ENCODE measurements around the gene DACH1. TPM values are rescaled to one million over a fixed set of nuclear protein-coding genes. Genes with fewer than 3 reads are reported as not detected.

DACH1 gene
- total and polyA plus RNA-seq, 2 of the 13 experiments (the other 11 are each of a cell fraction or from before 2014, with no cell fraction given) = not detected

GRCh38 chr13:71871844-71872243, 4.8 kb upstream of the DACH1 start:
- no peak for TF ChIP-seq ZNF253 (CRISPR knock-in tag; IDR thresholded peaks at IDR 0.05; ENCODE audit: borderline replicate concordance)
- TF ChIP-seq TBX2 (CRISPR knock-in tag; IDR thresholded peaks at IDR 0.05; ENCODE audit: borderline replicate concordance) = no peak
- no peak for TF ChIP-seq NFE2L2 (IDR thresholded peaks at IDR 0.05; ENCODE audit: low read length)
- no peak for TF ChIP-seq ZFP37 (CRISPR knock-in tag; IDR thresholded peaks at IDR 0.05; ENCODE audit: borderline replicate concordance)
- TF ChIP-seq NFE2 (CRISPR knock-in tag; IDR thresholded peaks at IDR 0.05) = no peak
- no peak for TF ChIP-seq HOXD1 (CRISPR knock-in tag; IDR thresholded peaks at IDR 0.05)
- no peak for TF ChIP-seq TBL1XR1 (IDR thresholded peaks at IDR 0.05; ENCODE audit: borderline replicate concordance, low read length, partially characterized antibody)
- TF ChIP-seq, protein P1, sequence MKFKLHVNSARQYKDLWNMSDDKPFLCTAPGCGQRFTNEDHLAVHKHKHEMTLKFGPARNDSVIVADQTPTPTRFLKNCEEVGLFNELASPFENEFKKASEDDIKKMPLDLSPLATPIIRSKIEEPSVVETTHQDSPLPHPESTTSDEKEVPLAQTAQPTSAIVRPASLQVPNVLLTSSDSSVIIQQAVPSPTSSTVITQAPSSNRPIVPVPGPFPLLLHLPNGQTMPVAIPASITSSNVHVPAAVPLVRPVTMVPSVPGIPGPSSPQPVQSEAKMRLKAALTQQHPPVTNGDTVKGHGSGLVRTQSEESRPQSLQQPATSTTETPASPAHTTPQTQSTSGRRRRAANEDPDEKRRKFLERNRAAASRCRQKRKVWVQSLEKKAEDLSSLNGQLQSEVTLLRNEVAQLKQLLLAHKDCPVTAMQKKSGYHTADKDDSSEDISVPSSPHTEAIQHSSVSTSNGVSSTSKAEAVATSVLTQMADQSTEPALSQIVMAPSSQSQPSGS (CRISPR knock-in tag; IDR thresholded peaks at IDR 0.05) = no peak
- no peak for TF ChIP-seq SP2 (CRISPR knock-in tag; IDR thresholded peaks at IDR 0.05)
- no peak for TF ChIP-seq ZNF75D (CRISPR knock-in tag; IDR thresholded peaks at IDR 0.05; ENCODE audit: borderline replicate concordance)
- TF ChIP-seq MED1 (CRISPR knock-in tag; IDR thresholded peaks at IDR 0.05) = no peak
- ATAC-seq = no peak
- DNase-seq (ENCODE audit: low spot score) = no peak
- intact Hi-C loops (cut with micrococcal nuclease; ENCODE audit: unreplicated experiment) (no loop called here), in situ Hi-C loops (cut with HindIII; ENCODE audit: extremely low pct_ligation_motif_present, low pct_unique_long_range_greater_than_20kb) (no loop called here)
- Histone ChIP-seq H3K4me2 (ENCODE audit: low read depth, low read length) (no peak overlapping the region), H3K79me2 (ENCODE audit: insufficient read depth, low read length) (no peaks in the 10 kb centered on the region), H3K9ac (ENCODE audit: insufficient read depth, low read depth, low read length) (no peak overlapping the region), H2AFZ (ENCODE audit: low read length) (no peak overlapping the region), H3K4me1 (ENCODE audit: insufficient read depth, low read length) (0 out of 2 replicates have a peak, but pooled peaks cover 4% of the 10 kb centered on the region), H3K4me3 (replicated peaks in 1 of 3; ENCODE audit: insufficient read depth in 1 of 3, low read depth in 2 of 3, low read length in 3 of 3) (no peak overlapping the region), H3K9me3 (ENCODE audit: low read length) (no peaks in the 10 kb centered on the region), H4K20me1 (ENCODE audit: insufficient read depth, low read length) (no peaks in the 10 kb centered on the region), H3K27ac (ENCODE audit: extremely low read length, insufficient read depth, low read length) (no peak overlapping the region), H3K36me3 (replicated peaks in 1 of 2; ENCODE audit: control insufficient read depth in 1 of 2, insufficient read depth in 2 of 2, low read length in 2 of 2) (no peaks in the 10 kb centered on the region), H3K27me3 (ENCODE audit: control insufficient read depth in 1 of 2, insufficient read depth in 2 of 2, low read length in 2 of 2) (peaks cover 0 to 9% of the 10 kb centered on the region in 2 experiments; a peak in 3 of 5 replicates)
- 0% methylated on average over 1 of the region's 1 CpG for WGBS (ENCODE audit: low lambda C conversion rate)
- no peak for FAIRE-seq
- BruUV-seq (replicated peaks) = no TSS peak
- ChIA-PET CTCF (ENCODE audit: low intra/inter-chr PET ratio, low total read pairs) (no interaction called here), POLR2A (no interaction called here)

All from HepG2 (cell line).